Measurements from ENCODE around the gene RNF14.
"Not testable (repeated sequence)": the region's sequence is repeated elsewhere in the genome, so short reads cannot be mapped to it uniquely, and the experiment has no call there.

The RNF14 gene

GRCh38 chr5:141968914-141969608 is at the start of gene RNF14:
TSS of gene RNF14 (plus strand) at chr5:141969105. CDS start at chr5:141973589, 4,484 bp downstream.
- Histone ChIP-seq H3K36me3 (ENCODE audit: insufficient read depth, low read length) (peaks cover 13% of the 10 kb centered on the region), H3K9me3 (ENCODE audit: low read length) (no peaks in the 10 kb centered on the region), H3K4me1 (ENCODE audit: insufficient read depth, low read length) (peaks cover 12% of the 10 kb centered on the region), H3K4me3 (ENCODE audit: low read depth in 1 of 2, low read length in 2 of 2) (peak within 1 kb of the TSS; percentile 64 to 78), H3K27ac (ENCODE audit: low read depth, low read length) (peak within 1 kb of the TSS; percentile 80), H3K27me3 (ENCODE audit: control insufficient read depth in 1 of 2, insufficient read depth in 2 of 2, low read length in 2 of 2) (no peaks in the 10 kb centered on the region), H3K9ac (ENCODE audit: low read length) (peak within 1 kb of the TSS; percentile 91)

DNA sequence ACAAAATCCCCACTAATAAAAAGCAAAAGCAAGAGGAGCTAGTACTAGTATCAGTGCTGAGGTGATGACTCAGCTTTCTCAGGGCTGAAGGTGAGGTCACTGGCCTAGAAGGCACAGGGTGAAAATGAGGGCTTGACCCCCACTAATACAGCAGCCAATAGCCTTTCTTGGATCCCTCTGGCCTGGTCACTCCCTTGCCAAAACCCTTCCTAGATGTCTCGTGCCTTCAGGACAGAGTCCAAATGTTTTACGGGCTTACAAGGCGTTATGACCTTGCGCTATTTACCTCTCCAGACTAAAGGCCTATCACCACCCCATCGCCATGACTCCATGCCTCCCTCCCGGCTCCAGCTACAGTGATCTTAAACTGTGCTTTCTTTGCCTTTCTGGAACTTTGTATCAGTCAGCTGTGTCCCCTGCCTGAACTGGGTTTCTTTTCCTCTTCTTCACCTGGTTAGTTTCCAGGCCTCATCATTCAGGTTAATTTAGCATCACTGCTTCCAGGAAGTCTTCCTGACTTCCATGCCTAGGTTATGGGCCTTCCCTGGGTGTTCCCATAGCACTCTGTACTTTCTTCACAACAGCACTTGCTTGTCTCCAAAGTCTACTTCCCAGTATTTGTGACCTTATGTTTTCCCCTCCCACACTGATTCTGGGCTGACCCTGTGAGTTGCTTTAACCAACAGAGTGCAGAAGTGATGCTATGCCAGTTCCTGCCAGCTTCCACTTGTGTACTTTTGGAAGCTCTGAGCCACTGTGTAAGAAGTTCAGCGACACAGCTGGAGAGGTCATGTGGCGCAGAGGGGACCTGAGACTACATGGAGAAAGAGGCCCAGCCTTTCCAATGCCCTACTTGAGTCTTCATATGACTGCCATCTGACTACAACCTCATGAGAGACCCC is 49.4 kb upstream of the RNF14 start:
- H3K4me1 ChIP-seq (ENCODE audit: insufficient read depth, low read length) = peaks cover 12% of the 10 kb centered on the region
- H3K9ac ChIP-seq (ENCODE audit: low read length) = no peak overlapping the region
- no peak overlapping the region for H3K27ac ChIP-seq (ENCODE audit: low read depth, low read length)
- H3K9me3 ChIP-seq (ENCODE audit: low read length) = no peaks in the 10 kb centered on the region
- no peaks in the 10 kb centered on the region for H3K27me3 ChIP-seq (ENCODE audit: control insufficient read depth in 1 of 2, insufficient read depth in 2 of 2, low read length in 2 of 2)
- H3K36me3 ChIP-seq (ENCODE audit: insufficient read depth, low read length) = no peaks in the 10 kb centered on the region
- H3K4me3 ChIP-seq (ENCODE audit: low read depth in 1 of 2, low read length in 2 of 2) = no peak overlapping the region

- H3K36me3 ChIP-seq (ENCODE audit: insufficient read depth, low read length) = peaks cover 5% of the 10 kb centered on the region
- no peaks in the 10 kb centered on the region for H3K9me3 ChIP-seq (ENCODE audit: low read length)
- H3K27ac ChIP-seq (ENCODE audit: low read depth, low read length) = no peak overlapping the region
- H3K4me3 ChIP-seq (ENCODE audit: low read depth in 1 of 2, low read length in 2 of 2) = no peak overlapping the region
- peaks cover 14% of the 10 kb centered on the region for H3K4me1 ChIP-seq (ENCODE audit: insufficient read depth, low read length)
- H3K9ac ChIP-seq (ENCODE audit: low read length) = no peak overlapping the region
- H3K27me3 ChIP-seq (ENCODE audit: control insufficient read depth in 1 of 2, insufficient read depth in 2 of 2, low read length in 2 of 2) = no peaks in the 10 kb centered on the region
These were observed 48.1 kb upstream of the RNF14 start for GRCh38 chr5:141920771-141921170.

- Histone ChIP-seq H3K4me1 (ENCODE audit: insufficient read depth, low read length) (peaks cover 14% of the 10 kb centered on the region), H3K36me3 (ENCODE audit: insufficient read depth, low read length) (peaks cover 25% of the 10 kb centered on the region), H3K9ac (ENCODE audit: low read length) (peak overlapping the region; percentile 98), H3K4me3 (ENCODE audit: low read depth in 1 of 2, low read length in 2 of 2) (peak overlapping the region; percentile 97), H3K27ac (ENCODE audit: low read depth, low read length) (peak overlapping the region; percentile 98)
- H3K27me3 ChIP-seq (ENCODE audit: control insufficient read depth in 1 of 2, insufficient read depth in 2 of 2, low read length in 2 of 2); H3K9me3 ChIP-seq (ENCODE audit: low read length): not testable (repeated sequence)
These were observed 46.0 kb upstream of the RNF14 start for GRCh38 chr5:141922827-141923447.

- H3K4me3 ChIP-seq (ENCODE audit: low read depth in 1 of 2, low read length in 2 of 2) = peak within 1 kb of the TSS; percentile 97
- H3K9me3 ChIP-seq (ENCODE audit: low read length) = no peaks in the 10 kb centered on the region
- H3K36me3 ChIP-seq (ENCODE audit: insufficient read depth, low read length) = peaks cover 32% of the 10 kb centered on the region
- H3K9ac ChIP-seq (ENCODE audit: low read length) = peak within 1 kb of the TSS; percentile 98
- peak within 1 kb of the TSS; percentile 98 for H3K27ac ChIP-seq (ENCODE audit: low read depth, low read length)
- no peaks in the 10 kb centered on the region for H3K27me3 ChIP-seq (ENCODE audit: control insufficient read depth in 1 of 2, insufficient read depth in 2 of 2, low read length in 2 of 2)
- peaks cover 14% of the 10 kb centered on the region for H3K4me1 ChIP-seq (ENCODE audit: insufficient read depth, low read length)
These were observed 45.2 kb upstream of the RNF14 start, which contains the start of gene DELE1 for GRCh38 chr5:141923448-141924313. TSS of gene DELE1 (plus strand) at chr5:141923871. CDS start at chr5:141923942, 71 bp downstream.

- peaks cover 58% of the 10 kb centered on the region for H3K36me3 ChIP-seq (ENCODE audit: insufficient read depth, low read length)
- H3K4me1 ChIP-seq (ENCODE audit: insufficient read depth, low read length) = peaks cover 14% of the 10 kb centered on the region
These were observed 42.5 kb upstream of the RNF14 start for GRCh38 chr5:141926434-141926833.

DNA sequence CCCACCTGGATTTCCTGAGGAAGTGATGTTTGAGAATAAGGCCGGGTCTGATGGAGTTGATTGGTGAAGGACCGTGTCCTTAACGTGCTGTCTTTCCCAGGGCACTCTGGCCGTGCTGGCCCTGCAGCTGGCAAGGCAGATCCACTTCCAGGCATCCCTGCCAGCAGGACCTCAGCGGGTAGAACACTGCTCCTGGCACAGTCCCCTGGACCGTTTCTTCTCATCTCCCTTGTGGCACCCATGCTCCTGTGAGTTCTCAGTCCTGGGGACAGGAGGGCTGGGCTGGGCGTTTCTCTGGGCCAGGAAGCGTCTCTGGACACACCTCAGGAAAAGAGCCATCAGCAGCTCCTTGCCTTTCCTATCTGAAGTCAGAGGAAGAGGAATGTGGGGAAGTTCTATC is 40.9 kb upstream of the RNF14 start:
- Histone ChIP-seq H3K9me3 (ENCODE audit: low read length) (no peaks in the 10 kb centered on the region), H3K27ac (ENCODE audit: low read depth, low read length) (no peak overlapping the region), H3K4me3 (ENCODE audit: low read depth in 1 of 2, low read length in 2 of 2) (no peak overlapping the region), H3K9ac (ENCODE audit: low read length) (no peak overlapping the region), H3K36me3 (ENCODE audit: insufficient read depth, low read length) (peaks cover 71% of the 10 kb centered on the region), H3K4me1 (ENCODE audit: insufficient read depth, low read length) (peaks cover 10% of the 10 kb centered on the region), H3K27me3 (ENCODE audit: control insufficient read depth in 1 of 2, insufficient read depth in 2 of 2, low read length in 2 of 2) (no peaks in the 10 kb centered on the region)

More at GRCh38 chr5:141926434-141926833, 42.5 kb upstream of the RNF14 start:
- H3K27ac ChIP-seq (ENCODE audit: low read depth, low read length) = no peak overlapping the region
- no peaks in the 10 kb centered on the region for H3K27me3 ChIP-seq (ENCODE audit: control insufficient read depth in 1 of 2, insufficient read depth in 2 of 2, low read length in 2 of 2)
- H3K4me3 ChIP-seq (ENCODE audit: low read depth in 1 of 2, low read length in 2 of 2) = no peak overlapping the region
- H3K9ac ChIP-seq (ENCODE audit: low read length) = no peak overlapping the region
- H3K9me3 ChIP-seq (ENCODE audit: low read length) = no peaks in the 10 kb centered on the region

DNA sequence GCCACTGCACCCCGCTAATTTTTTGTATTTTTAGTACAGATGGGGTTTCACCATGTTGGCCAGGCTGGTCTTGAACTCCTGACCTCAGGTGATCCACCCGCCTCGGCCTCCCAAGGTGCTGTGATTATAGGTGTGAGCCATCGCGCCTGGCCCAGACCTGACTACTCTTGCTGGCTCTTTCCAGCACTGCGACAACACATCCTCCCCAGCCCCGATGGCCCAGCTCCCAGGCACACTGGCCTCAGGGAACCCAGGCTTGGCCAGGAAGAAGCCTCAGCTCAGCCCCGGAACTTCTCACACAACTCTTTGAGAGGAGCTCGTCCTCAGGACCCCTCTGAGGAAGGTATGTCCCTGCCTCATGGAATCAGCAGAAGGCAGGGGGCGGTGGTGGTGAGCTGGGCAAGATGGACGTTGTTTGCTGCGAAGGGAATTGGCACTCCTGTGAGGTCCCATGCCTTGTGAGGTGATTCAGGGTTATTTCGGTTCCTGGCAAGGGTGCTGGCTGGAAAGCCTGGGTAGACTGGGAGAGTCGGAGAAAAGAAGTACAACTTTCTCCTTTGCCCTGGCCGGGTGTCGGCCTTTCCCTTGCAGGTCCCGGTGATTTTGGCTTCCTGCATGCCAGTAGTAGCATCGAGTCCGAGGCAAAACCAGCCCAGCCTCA is 39.4 kb upstream of the RNF14 start:
- H3K27ac ChIP-seq (ENCODE audit: low read depth, low read length) = no peak overlapping the region
- peaks cover 2% of the 10 kb centered on the region for H3K4me1 ChIP-seq (ENCODE audit: insufficient read depth, low read length)
- peaks cover 83% of the 10 kb centered on the region for H3K36me3 ChIP-seq (ENCODE audit: insufficient read depth, low read length)
- no peaks in the 10 kb centered on the region for H3K9me3 ChIP-seq (ENCODE audit: low read length)
- no peak overlapping the region for H3K4me3 ChIP-seq (ENCODE audit: low read depth in 1 of 2, low read length in 2 of 2)
- H3K9ac ChIP-seq (ENCODE audit: low read length) = no peak overlapping the region
- no peaks in the 10 kb centered on the region for H3K27me3 ChIP-seq (ENCODE audit: control insufficient read depth in 1 of 2, insufficient read depth in 2 of 2, low read length in 2 of 2)

DNA sequence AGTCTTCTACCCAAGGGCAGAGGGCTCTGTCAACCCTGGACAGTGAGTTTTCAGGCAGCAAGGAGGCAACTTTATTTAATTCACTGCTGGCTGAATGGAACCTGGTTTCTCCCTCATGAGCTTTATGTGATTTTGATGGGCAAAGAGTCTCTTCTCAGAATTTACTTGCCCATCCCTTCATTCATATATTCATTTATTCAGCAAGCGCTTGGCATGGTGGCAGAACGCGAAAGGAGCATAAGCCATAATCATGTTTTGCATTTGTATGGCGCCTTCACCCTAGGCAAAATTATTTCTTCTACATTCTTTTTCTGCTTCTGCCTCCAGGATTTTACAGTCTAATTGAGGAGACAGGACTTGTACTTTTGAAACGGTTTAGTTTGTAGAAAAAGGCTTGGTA is 37.2 kb upstream of the RNF14 start:
- H3K4me3 ChIP-seq (ENCODE audit: low read depth in 1 of 2, low read length in 2 of 2) = no peak overlapping the region

DNA sequence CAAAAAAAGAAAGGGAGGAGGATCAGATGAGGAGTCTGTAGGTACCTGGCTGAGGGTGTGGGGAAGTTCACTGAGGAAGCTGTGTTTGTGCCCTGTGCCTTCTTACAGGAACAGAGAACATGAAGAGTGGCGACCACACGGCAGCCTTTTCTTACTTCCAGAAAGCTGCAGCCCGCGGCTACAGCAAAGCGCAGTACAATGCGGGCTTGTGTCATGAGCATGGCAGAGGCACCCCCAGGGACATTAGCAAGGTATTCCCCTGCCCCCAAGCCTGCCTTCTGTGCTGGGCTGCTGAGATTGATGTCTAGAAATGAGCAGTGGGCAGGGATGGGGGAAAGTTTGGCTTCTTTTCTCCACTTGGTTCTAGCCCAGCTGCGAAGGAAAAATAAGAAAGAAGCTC is 35.8 kb upstream of the RNF14 start:
- Histone ChIP-seq H3K4me1 (ENCODE audit: insufficient read depth, low read length) (no peaks in the 10 kb centered on the region), H3K9ac (ENCODE audit: low read length) (no peak overlapping the region), H3K4me3 (ENCODE audit: low read depth in 1 of 2, low read length in 2 of 2) (no peak overlapping the region), H3K27ac (ENCODE audit: low read depth, low read length) (no peak overlapping the region), H3K9me3 (ENCODE audit: low read length) (no peaks in the 10 kb centered on the region), H3K27me3 (ENCODE audit: control insufficient read depth in 1 of 2, insufficient read depth in 2 of 2, low read length in 2 of 2) (no peaks in the 10 kb centered on the region), H3K36me3 (ENCODE audit: insufficient read depth, low read length) (peaks cover 88% of the 10 kb centered on the region)

More for the DNA sequence above, 37.2 kb upstream of the RNF14 start:
- H3K27ac ChIP-seq (ENCODE audit: low read depth, low read length) = no peak overlapping the region
- no peak overlapping the region for H3K9ac ChIP-seq (ENCODE audit: low read length)
- no peaks in the 10 kb centered on the region for H3K9me3 ChIP-seq (ENCODE audit: low read length)
- no peaks in the 10 kb centered on the region for H3K4me1 ChIP-seq (ENCODE audit: insufficient read depth, low read length)
- H3K27me3 ChIP-seq (ENCODE audit: control insufficient read depth in 1 of 2, insufficient read depth in 2 of 2, low read length in 2 of 2) = no peaks in the 10 kb centered on the region
- peaks cover 93% of the 10 kb centered on the region for H3K36me3 ChIP-seq (ENCODE audit: insufficient read depth, low read length)
